Middle frontal gyrus (tissue), 1 donor: ENCODE results near the gene ESPNL.

Source experiments
- DNase-seq: peaks from one replicate; pipeline ENCODE4 v3.0.0-alpha.2; 2015; ENCODE audit warnings: low spot score; ENCODE audit errors: extremely low spot score

ESPNL gene

GRCh38 chr2:238128061-238128440 lies 27.9 kb downstream of the ESPNL start:
- no peak for DNase-seq

- DNase-seq = no peak
These were observed 28.4 kb downstream of the ESPNL start for GRCh38 chr2:238128534-238129001.

- no peak for DNase-seq
These were observed 29.2 kb downstream of the ESPNL start for GRCh38 chr2:238129166-238130010.

GRCh38 chr2:238130111-238130695 lies 30.1 kb downstream of the ESPNL start:
- no peak for DNase-seq

GRCh38 chr2:238130696-238131628 lies 30.8 kb downstream of the ESPNL start:
- no peak for DNase-seq

- no peak for DNase-seq
These were observed 31.8 kb downstream of the ESPNL start for GRCh38 chr2:238131761-238132462.

GRCh38 chr2:238132463-238133450 lies 32.6 kb downstream of the ESPNL start:
- DNase-seq = no peak

- DNase-seq = no peak
These were observed 33.6 kb downstream of the ESPNL start for GRCh38 chr2:238133499-238134392.

- DNase-seq = no peak
These were observed 34.2 kb downstream of the ESPNL start for GRCh38 chr2:238134393-238134785.

GRCh38 chr2:238135601-238136150 lies 35.5 kb downstream of the ESPNL start:
- no peak for DNase-seq

GRCh38 chr2:238136820-238137537 lies 36.8 kb downstream of the ESPNL start:
- no peak for DNase-seq

GRCh38 chr2:238137885-238138284 lies 37.7 kb downstream of the ESPNL start:
- DNase-seq = no peak

- DNase-seq = no peak
These were observed 38.4 kb downstream of the ESPNL start, which contains the start of gene KLHL30 for GRCh38 chr2:238138331-238139195. Gene KLHL30 (plus strand): TSS chr2:238138668. CDS start chr2:238140755, 2,087 bp downstream.

GRCh38 chr2:238139196-238140039 lies 39.3 kb downstream of the ESPNL start:
- DNase-seq = no peak

GRCh38 chr2:238140040-238140439 lies 39.9 kb downstream of the ESPNL start:
- DNase-seq = no peak
